ENCODE data around the gene SEPHS1. TPM values are rescaled to one million over a fixed set of nuclear protein-coding genes. Genes with fewer than 3 reads are reported as not detected.

SEPHS1 gene
- total and polyA plus RNA-seq, 2 of the 8 experiments (the other 6 are each of a cell fraction or from before 2014, with no cell fraction given): 270 to 683 TPM

DNA sequence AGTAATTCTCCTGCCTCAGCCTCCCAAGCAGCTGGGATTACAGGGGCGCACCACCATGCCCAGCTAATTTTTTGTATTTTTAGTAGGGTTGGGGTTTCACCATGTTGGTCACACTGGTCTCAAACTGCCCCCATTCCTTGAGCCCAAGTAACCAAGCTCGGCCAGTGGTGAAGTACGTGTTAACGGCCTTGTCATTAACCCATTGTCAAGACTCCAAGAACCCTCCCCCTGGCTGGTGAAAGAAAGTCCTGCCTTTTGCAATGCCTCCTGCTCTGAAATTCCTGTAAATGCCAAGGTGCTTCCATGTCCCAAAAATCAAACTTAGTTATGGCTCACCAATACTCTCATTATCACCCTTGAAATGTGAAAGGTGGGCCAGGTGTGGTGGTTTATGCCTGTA, 18.8 kb upstream of the SEPHS1 start:
- Histone ChIP-seq H4K20me1 (replicated peaks in 1 of 2; ENCODE audit: control insufficient read depth in 1 of 2, insufficient read depth in 2 of 2, low read length in 2 of 2) (no peaks in the 10 kb centered on the region), H2BK12ac (ENCODE audit: low read depth, low read length) (peak overlapping the region; percentile 39; the same call in 1 of the 2 replicates), H4K8ac (ENCODE audit: extremely low read depth, insufficient read depth, low read length) (no peak overlapping the region), H3K27me3 (replicated peaks in 1 of 4; ENCODE audit: control insufficient read depth in 3 of 4, extremely low read depth in 1 of 4, insufficient read depth in 3 of 4, low read length in 3 of 4) (no peaks in the 10 kb centered on the region), H3K9me3 (ENCODE audit: insufficient read depth in 2 of 2, low read depth in 1 of 2, low read length in 1 of 2) (no peaks in the 10 kb centered on the region; a peak in 1 of 4 replicates), H3K9ac (replicated peaks in 1 of 4; ENCODE audit: extremely low read depth in 1 of 4, low read depth in 3 of 4, low read length in 3 of 4) (no peak overlapping the region), H2AK5ac (ENCODE audit: low read depth, low read length) (no peak overlapping the region), H3K79me1 (ENCODE audit: low read depth, low read length) (no peaks in the 10 kb centered on the region), H3K23ac (ENCODE audit: insufficient read length) (no peak overlapping the region), H3K4me2 (ENCODE audit: insufficient read depth in 1 of 2, low read depth in 2 of 2, low read length in 2 of 2) (no peak overlapping the region), H2BK120ac (replicated peaks; ENCODE audit: low read depth, low read length) (no peak overlapping the region), H2AFZ (ENCODE audit: low read length) (no peak overlapping the region), H3K27ac (ENCODE audit: low read depth, low read length) (no peak overlapping the region), H3K23me2 (ENCODE audit: low read depth, low read length) (0 out of 2 replicates have a peak, but pooled peaks cover 1% of the 10 kb centered on the region), H3K56ac (replicated peaks; ENCODE audit: insufficient read length, low read depth, low read length) (no peak overlapping the region), H4K5ac (ENCODE audit: insufficient read length, low read depth, low read length) (no peak overlapping the region), H3K14ac (ENCODE audit: insufficient read length) (no peak overlapping the region), H2BK20ac (ENCODE audit: low read length) (no peak overlapping the region), H3K36me3 (ENCODE audit: control insufficient read depth in 2 of 4, insufficient read depth in 4 of 4, low read length in 3 of 4) (no peaks in the 10 kb centered on the region), H3K79me2 (ENCODE audit: control insufficient read depth in 1 of 2, insufficient read depth in 2 of 2, low read length in 2 of 2) (no peaks in the 10 kb centered on the region), H3K18ac (ENCODE audit: extremely low read depth, low read length) (no peak overlapping the region), H3K4ac (replicated peaks; ENCODE audit: insufficient read length, low read depth, low read length) (no peak overlapping the region), H3K4me3 (ENCODE audit: extremely low read depth in 1 of 4, insufficient read depth in 2 of 4, low read depth in 3 of 4, low read length in 4 of 4) (no peak overlapping the region), H4K91ac (replicated peaks; ENCODE audit: insufficient read length, low read length) (no peak overlapping the region), H2BK5ac (ENCODE audit: low read depth, low read length) (no peak overlapping the region), H2BK15ac (ENCODE audit: low read length) (no peak overlapping the region), H3K4me1 (replicated peaks in 1 of 4; ENCODE audit: control insufficient read depth in 3 of 4, insufficient read depth in 4 of 4, low read length in 3 of 4) (no peaks in the 10 kb centered on the region)
- ChIA-PET CTCF (ENCODE audit: partially characterized antibody) (interaction anchor here (1.2 to 1.6 kb wide), 3 partner anchors 10 to 163 kb away, joined by 3 to 5 read pairs (median 4); partner anchors contain the start of gene BEND7), POLR2A (ENCODE audit: partially characterized antibody) (interaction anchor here (0.7 to 8.0 kb wide), 2 partner anchors 16 to 58 kb away, joined by 3 to 77 read pairs; partner anchors contain the start of gene SEPHS1)
- 96% methylated on average over 4 of the region's 4 CpGs; no CpG with 5 or more reads in 1 of the 2 experiments for WGBS, 2 experiments (ENCODE audit: extremely low coverage in 1 of 2, insufficient coverage in 1 of 2, insufficient read length in 1 of 2, insufficient replicate concordance in 2 of 2, low coverage in 1 of 2, low lambda C conversion rate in 2 of 2, missing lambda C conversion rate in 1 of 2)
- DNase-seq (ENCODE audit: low read depth in 1 of 2, low spot score in 2 of 2) (no peak), FAIRE-seq (no peak)
- TF ChIP-seq SP1 (IDR thresholded peaks at IDR 0.05; ENCODE audit: low read depth, low read length) (no peak), KDM4A (IDR thresholded peaks at IDR 0.05; ENCODE audit: low read depth, low read length, severe bottlenecking) (no peak), KDM5A (IDR thresholded peaks at IDR 0.05; ENCODE audit: low read length) (no peak), FOSL1 (IDR thresholded peaks at IDR 0.05; ENCODE audit: insufficient read depth, low read depth, low read length) (no peak), SP2 (IDR thresholded peaks at IDR 0.05; ENCODE audit: low read length) (no peak), RBBP5 (IDR thresholded peaks at IDR 0.05; ENCODE audit: borderline replicate concordance, low read depth, low read length) (no peak), RAD21 (IDR thresholded peaks at IDR 0.05 in 1 of 2, conservative IDR thresholded peaks at IDR 0.05 in 1 of 2; ENCODE audit: low read depth in 2 of 2, low read length in 2 of 2) (no peak), PHF8 (conservative IDR thresholded peaks at IDR 0.05; ENCODE audit: low read depth, low read length) (no peak), BACH1 (IDR thresholded peaks at IDR 0.05; ENCODE audit: low read length) (no peak), CEBPB (IDR thresholded peaks at IDR 0.05; ENCODE audit: low read depth, low read length) (no peak), CBX8 (IDR thresholded peaks at IDR 0.05; ENCODE audit: borderline replicate concordance, low read depth, low read length) (no peak)
- TF ChIP-seq, protein P1, sequence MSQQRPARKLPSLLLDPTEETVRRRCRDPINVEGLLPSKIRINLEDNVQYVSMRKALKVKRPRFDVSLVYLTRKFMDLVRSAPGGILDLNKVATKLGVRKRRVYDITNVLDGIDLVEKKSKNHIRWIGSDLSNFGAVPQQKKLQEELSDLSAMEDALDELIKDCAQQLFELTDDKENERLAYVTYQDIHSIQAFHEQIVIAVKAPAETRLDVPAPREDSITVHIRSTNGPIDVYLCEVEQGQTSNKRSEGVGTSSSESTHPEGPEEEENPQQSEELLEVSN (IDR thresholded peaks at IDR 0.05): no peak
- TF ChIP-seq, protein P2, sequence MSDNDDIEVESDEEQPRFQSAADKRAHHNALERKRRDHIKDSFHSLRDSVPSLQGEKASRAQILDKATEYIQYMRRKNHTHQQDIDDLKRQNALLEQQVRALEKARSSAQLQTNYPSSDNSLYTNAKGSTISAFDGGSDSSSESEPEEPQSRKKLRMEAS (IDR thresholded peaks at IDR 0.05): no peak

All from H1 (cell line).